ENCODE data around the gene SPATA20. TPM values are rescaled to one million over a fixed set of nuclear protein-coding genes. Genes with fewer than 3 reads are reported as not detected.

Gene SPATA20
- total and polyA plus RNA-seq, 2 donors (not counting 3 experiments of a cell fraction or from before 2014, with no cell fraction given): 42.3 to 51.5 TPM

DNA sequence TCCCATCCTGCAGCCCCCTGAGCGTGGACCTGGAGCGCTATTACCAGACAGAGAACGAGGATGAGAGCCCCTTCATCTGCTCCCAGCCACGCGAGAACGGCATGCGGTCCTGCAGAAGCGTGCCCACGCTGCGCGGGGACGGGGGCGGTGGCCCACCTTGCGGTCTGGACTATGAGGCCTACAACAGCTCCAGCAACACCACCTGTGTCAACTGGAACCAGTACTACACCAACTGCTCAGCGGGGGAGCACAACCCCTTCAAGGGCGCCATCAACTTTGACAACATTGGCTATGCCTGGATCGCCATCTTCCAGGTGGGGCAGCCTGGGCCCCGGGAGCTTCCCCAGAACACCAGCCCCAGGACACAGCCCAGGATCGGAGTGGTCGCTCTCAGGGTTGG, 25.6 kb downstream of the SPATA20 start:
- H3K4me2 ChIP-seq (ENCODE audit: insufficient read depth, low read length): no peak overlapping the region
- H3K36me3 ChIP-seq (ENCODE audit: control insufficient read depth in 2 of 2, extremely low read depth in 1 of 2, insufficient read depth in 2 of 2, low read length in 2 of 2): no peaks in the 10 kb centered on the region
- no peak overlapping the region for H3K9ac ChIP-seq (replicated peaks; ENCODE audit: extremely low read depth, insufficient read depth, low read length)
- no peak overlapping the region for H3K27ac ChIP-seq (ENCODE audit: insufficient read depth, low read depth, low read length)
- no peaks in the 10 kb centered on the region for H3K9me1 ChIP-seq (replicated peaks; ENCODE audit: control insufficient read depth, extremely low read depth, insufficient read depth, low read length)
- dilution Hi-C loops (cut with MboI; ENCODE audit: extremely low pct_ligation_motif_present, low sequenced_read_pairs) (no loop called here), intact Hi-C loops (cut with micrococcal nuclease) (no loop called here)
- H3K4me1 ChIP-seq (ENCODE audit: control insufficient read depth, extremely low read depth, insufficient read depth, low read length): no peaks in the 10 kb centered on the region
- CTCF ChIA-PET: interaction anchor here (1.5 kb wide), 1 partner anchor 22 kb away, joined by 3 read pairs; no protein-coding TSS in a partner anchor
- POLR2A ChIA-PET: no interaction called here
- no peaks in the 10 kb centered on the region for H3K9me3 ChIP-seq (replicated peaks; ENCODE audit: control insufficient read depth, insufficient read depth, low read length)
- no peak for DNase-seq (ENCODE audit: low read depth, low spot score)
- BruUV-seq (replicated peaks): no TSS peak
- no peaks in the 10 kb centered on the region for H4K20me1 ChIP-seq (replicated peaks; ENCODE audit: control insufficient read depth, extremely low read depth, insufficient read depth, low read length)
- no peak for FAIRE-seq
- no peak overlapping the region for H2AFZ ChIP-seq (ENCODE audit: low read depth, low read length)
- H3K4me3 ChIP-seq (replicated peaks in 1 of 3; ENCODE audit: insufficient read depth in 1 of 3, low read depth in 1 of 3, low read length in 3 of 3): no peak overlapping the region
- no peaks in the 10 kb centered on the region for H3K79me2 ChIP-seq (ENCODE audit: control insufficient read depth, insufficient read depth, low read length)
- H3K27me3 ChIP-seq (ENCODE audit: control insufficient read depth in 2 of 2, insufficient read depth in 2 of 2, low read length in 2 of 2): peaks cover 0 to 5% of the 10 kb centered on the region in 2 experiments
- TF ChIP-seq, protein P1, sequence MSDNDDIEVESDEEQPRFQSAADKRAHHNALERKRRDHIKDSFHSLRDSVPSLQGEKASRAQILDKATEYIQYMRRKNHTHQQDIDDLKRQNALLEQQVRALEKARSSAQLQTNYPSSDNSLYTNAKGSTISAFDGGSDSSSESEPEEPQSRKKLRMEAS (IDR thresholded peaks at IDR 0.05; ENCODE audit: insufficient read depth, insufficient read length): no peak
- TF ChIP-seq GATA2 (IDR thresholded peaks at IDR 0.05; ENCODE audit: insufficient read depth, insufficient read length, low read depth, low read length) (no peak), JUN (IDR thresholded peaks at IDR 0.05; ENCODE audit: borderline replicate concordance, insufficient read depth, insufficient read length, low read depth) (no peak), EZH2 (IDR thresholded peaks at IDR 0.05; ENCODE audit: borderline replicate concordance, low read depth, low read length, severe bottlenecking) (no peak), POLR2A (IDR thresholded peaks at IDR 0.05; ENCODE audit: low read depth, low read length) (no peak), MYC (IDR thresholded peaks at IDR 0.05; ENCODE audit: low read depth, low read length) (no peak), FOS (IDR thresholded peaks at IDR 0.05; ENCODE audit: borderline replicate concordance, insufficient read depth, low read length) (no peak), POLR2AphosphoS5 (IDR thresholded peaks at IDR 0.05; ENCODE audit: insufficient read depth, low read depth, low read length) (no peak)
- TF ChIP-seq, protein P2, sequence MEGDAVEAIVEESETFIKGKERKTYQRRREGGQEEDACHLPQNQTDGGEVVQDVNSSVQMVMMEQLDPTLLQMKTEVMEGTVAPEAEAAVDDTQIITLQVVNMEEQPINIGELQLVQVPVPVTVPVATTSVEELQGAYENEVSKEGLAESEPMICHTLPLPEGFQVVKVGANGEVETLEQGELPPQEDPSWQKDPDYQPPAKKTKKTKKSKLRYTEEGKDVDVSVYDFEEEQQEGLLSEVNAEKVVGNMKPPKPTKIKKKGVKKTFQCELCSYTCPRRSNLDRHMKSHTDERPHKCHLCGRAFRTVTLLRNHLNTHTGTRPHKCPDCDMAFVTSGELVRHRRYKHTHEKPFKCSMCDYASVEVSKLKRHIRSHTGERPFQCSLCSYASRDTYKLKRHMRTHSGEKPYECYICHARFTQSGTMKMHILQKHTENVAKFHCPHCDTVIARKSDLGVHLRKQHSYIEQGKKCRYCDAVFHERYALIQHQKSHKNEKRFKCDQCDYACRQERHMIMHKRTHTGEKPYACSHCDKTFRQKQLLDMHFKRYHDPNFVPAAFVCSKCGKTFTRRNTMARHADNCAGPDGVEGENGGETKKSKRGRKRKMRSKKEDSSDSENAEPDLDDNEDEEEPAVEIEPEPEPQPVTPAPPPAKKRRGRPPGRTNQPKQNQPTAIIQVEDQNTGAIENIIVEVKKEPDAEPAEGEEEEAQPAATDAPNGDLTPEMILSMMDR (IDR thresholded peaks at IDR 0.05; ENCODE audit: extremely low read depth in 1 of 2, insufficient read depth in 1 of 2, low read depth in 1 of 2, low read length in 2 of 2): no peak

Data from endothelial cell of umbilical vein (primary cell).